SH-SY5Y (cell line): ENCODE data around the gene RABL6.

Source experiments
- GATA2 ChIP-seq: IDR thresholded peaks from 2 replicates; pipeline ENCODE4 v1.6.1; 2011; ENCODE audit warnings: mild to moderate bottlenecking, low read depth, low read length
- GATA3 ChIP-seq: IDR thresholded peaks from 2 replicates; pipeline ENCODE4 v1.6.1; 2011; ENCODE audit warnings: low read depth, mild to moderate bottlenecking, low read length, moderate library complexity

GRCh38 chr9:136847826-136848392 is 40.2 kb downstream of the RABL6 start:
- TF ChIP-seq GATA2 (no peak), GATA3 (no peak)
